Effector memory CD4-positive, alpha-beta T cell (primary cell): ENCODE results near the gene MED8.

Experiments used
- DNase-seq, 3 donors: peaks; one replicate each; pipeline ENCODE4 v3.0.0-alpha.2; 2020
- H3K27ac ChIP-seq: 2 replicates; pipeline ENCODE4 v1.7.0; 2013; ENCODE audit warnings: mild to moderate bottlenecking, low read length, moderate library complexity; ENCODE audit not compliant: insufficient read depth, poor library complexity, severe bottlenecking
- H3K27me3 ChIP-seq: replicated peaks from 2 replicates; pipeline ENCODE4 v1.7.0; 2013; ENCODE audit warnings: mild to moderate bottlenecking, low read length; ENCODE audit not compliant: insufficient read depth, control insufficient read depth, poor library complexity, severe bottlenecking
- H3K36me3 ChIP-seq: 2 replicates; pipeline ENCODE4 v1.7.0; 2013; ENCODE audit warnings: mild to moderate bottlenecking, low read length, moderate library complexity; ENCODE audit not compliant: control insufficient read depth, insufficient read depth
- H3K4me1 ChIP-seq: 2 replicates; pipeline ENCODE4 v1.7.0; 2013; ENCODE audit warnings: low read length, mild to moderate bottlenecking; ENCODE audit not compliant: control insufficient read depth, insufficient read depth, poor library complexity, severe bottlenecking
- H3K4me3 ChIP-seq: 2 replicates; pipeline ENCODE4 v1.7.0; 2013; ENCODE audit warnings: low read length, low read depth, mild to moderate bottlenecking; ENCODE audit not compliant: insufficient read depth, poor library complexity, severe bottlenecking
- H3K9me3 ChIP-seq: 2 replicates; pipeline ENCODE4 v1.7.0; 2013; ENCODE audit warnings: mild to moderate bottlenecking, low read length, moderate library complexity; ENCODE audit not compliant: control insufficient read depth

MED8 gene

DNA sequence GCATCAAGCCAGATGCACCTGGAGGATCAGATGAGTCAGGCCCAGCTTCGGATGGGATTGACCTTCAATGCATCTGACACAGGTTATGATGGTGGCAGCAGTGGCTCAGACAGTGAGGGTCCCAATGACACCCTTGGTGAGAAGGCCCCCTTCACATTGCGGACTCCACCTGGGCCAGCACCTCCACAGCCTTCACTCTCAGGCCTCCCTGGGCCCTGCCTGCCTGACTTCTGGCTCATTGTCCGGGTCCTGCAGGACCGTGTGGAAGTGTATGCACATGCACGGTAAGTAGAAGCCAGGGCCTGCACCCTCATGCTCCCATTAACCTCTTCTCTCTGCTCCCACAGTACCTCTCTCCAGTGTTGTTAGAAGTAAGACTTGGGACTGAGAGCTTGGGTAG, 43.3 kb upstream of the MED8 start:
- no peak for DNase-seq
- Histone ChIP-seq H3K27ac (no peak overlapping the region), H3K36me3 (peaks cover 67% of the 10 kb centered on the region), H3K9me3 (no peaks in the 10 kb centered on the region), H3K4me1 (no peaks in the 10 kb centered on the region), H3K4me3 (no peak overlapping the region), H3K27me3 (no peaks in the 10 kb centered on the region)

DNA sequence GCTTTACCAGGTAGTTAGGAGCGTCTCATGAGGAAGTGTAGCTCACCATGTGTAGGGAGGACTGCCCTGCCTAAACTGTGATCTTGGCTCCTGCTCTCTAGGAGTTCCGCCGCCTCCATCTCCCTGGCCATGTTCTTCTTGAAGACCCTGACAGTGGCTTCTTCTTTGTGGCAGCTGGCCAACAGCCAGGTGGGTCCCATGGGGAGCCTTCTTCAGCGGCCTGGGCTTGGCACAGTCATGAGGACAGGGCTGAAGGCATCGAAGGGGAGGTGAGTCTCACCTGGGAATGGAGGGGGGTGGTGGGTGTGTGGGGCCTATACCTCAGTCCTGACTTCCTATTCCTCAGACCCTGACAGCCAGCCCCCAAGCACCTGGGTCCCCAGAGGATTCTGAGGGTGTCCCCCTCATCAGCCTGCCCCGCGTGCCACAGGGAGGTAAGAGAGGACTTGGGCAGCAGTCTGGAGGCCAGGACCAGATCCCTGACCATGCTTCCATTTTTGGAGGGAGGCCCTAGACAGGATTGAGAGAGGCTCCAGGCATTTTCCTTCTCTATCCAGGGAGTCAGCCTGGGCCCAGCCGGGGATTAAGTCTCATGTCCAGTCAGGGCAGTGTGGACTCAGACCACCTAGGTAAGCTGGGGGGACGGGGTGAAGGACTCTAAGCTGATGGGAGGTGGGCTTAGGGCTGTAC, 42.7 kb upstream of the MED8 start:
- no peak overlapping the region for H3K4me3 ChIP-seq
- H3K9me3 ChIP-seq = no peaks in the 10 kb centered on the region
- H3K4me1 ChIP-seq = no peaks in the 10 kb centered on the region
- H3K27me3 ChIP-seq = no peaks in the 10 kb centered on the region
- no peak overlapping the region for H3K27ac ChIP-seq
- DNase-seq = no peak
- H3K36me3 ChIP-seq = peaks cover 68% of the 10 kb centered on the region

DNA sequence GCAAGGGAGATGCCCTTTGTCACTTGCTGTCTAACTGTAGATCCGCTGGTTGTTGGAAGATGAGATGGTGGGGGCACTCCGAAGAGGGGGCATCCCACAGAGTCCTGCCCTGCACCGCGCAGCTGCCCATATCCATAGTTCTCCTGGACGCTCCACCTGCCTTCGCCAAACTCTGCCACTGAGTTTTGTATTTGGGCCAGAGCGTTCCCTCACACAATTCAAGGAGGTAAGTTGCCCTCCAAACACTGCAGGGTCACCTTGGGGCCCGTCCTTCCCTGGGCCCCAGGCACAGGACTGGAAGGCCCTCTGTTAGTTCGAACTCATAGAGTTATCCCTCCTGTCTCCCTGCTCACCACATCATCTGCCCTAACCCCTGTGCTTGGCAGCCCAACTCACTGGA, 42.1 kb upstream of the MED8 start:
- no peak for DNase-seq
- H3K27me3 ChIP-seq = no peaks in the 10 kb centered on the region
- H3K36me3 ChIP-seq = peaks cover 75% of the 10 kb centered on the region
- no peak overlapping the region for H3K27ac ChIP-seq
- no peaks in the 10 kb centered on the region for H3K4me1 ChIP-seq
- H3K9me3 ChIP-seq = no peaks in the 10 kb centered on the region
- H3K4me3 ChIP-seq = no peak overlapping the region

DNA sequence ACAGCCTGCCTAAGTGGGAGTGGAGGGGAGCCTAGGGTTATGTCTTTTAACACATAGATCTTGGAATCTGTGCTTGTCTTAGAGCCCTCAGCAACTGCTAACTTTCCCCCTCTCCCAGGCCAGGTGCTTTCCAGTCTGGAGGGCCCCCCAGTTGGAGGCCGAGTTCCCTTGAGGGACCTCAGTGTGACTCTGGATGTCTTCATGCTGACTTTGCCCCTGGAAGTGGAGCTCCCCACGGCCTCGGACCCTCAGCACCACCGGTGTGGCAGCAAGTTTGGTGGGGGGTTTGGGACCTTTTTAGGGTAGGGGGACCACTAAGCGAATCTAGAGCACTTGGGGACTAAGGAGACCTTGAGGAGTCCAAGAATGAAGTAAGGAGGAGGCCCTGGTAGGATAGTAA, 41.2 kb upstream of the MED8 start:
- H3K9me3 ChIP-seq = no peaks in the 10 kb centered on the region

DNA sequence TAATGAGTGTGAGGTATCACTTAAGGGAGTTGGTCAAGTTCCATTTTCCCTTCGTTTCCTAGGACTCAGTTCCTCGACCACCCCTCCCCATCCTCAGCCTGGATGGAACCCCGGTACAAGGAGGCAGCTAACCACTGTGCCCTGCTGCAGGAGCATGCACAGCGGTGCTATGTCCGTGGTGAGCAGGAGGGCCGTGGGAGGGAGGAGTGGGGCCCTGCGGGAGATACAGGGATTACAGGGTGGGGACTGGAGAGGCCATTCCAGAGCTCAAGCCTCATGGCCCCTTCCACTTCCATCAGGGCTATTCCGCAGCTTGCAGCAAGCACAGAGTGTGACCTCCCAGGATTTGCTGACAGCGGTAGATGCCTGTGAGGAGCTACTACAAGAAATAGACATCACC, 38.3 kb upstream of the MED8 start:
- Histone ChIP-seq H3K36me3 (peaks cover 90% of the 10 kb centered on the region), H3K4me3 (no peak overlapping the region), H3K4me1 (no peaks in the 10 kb centered on the region), H3K27ac (no peak overlapping the region), H3K27me3 (no peaks in the 10 kb centered on the region), H3K9me3 (no peaks in the 10 kb centered on the region)
- DNase-seq = no peak

More for the DNA sequence above, 41.2 kb upstream of the MED8 start:
- DNase-seq = no peak
- Histone ChIP-seq H3K36me3 (peaks cover 83% of the 10 kb centered on the region), H3K4me3 (no peak overlapping the region), H3K4me1 (no peaks in the 10 kb centered on the region), H3K27ac (no peak overlapping the region), H3K27me3 (no peaks in the 10 kb centered on the region)

DNA sequence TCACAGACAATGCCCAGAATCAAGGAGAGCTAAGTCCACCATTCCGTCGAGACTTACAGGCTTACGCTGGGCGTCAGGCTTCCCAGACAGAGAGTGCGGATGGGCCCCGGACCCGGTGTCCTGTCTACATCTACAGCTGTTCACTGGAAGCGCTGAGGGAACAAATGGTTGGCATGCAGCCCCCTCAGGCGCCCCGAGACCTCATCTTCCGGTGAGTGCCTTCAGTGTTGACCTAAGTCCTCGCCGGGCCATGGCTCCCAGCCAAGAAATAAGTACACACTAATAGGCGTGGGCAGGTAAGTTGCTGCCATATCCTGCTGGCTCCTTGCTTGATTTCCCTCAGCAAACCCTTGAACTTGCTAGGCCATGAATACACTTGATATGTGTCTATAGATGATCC, 37.9 kb upstream of the MED8 start:
- no peak for DNase-seq
- Histone ChIP-seq H3K27me3 (no peaks in the 10 kb centered on the region), H3K4me1 (no peaks in the 10 kb centered on the region), H3K4me3 (no peak overlapping the region), H3K27ac (no peak overlapping the region), H3K36me3 (peaks cover 87% of the 10 kb centered on the region), H3K9me3 (no peaks in the 10 kb centered on the region)

DNA sequence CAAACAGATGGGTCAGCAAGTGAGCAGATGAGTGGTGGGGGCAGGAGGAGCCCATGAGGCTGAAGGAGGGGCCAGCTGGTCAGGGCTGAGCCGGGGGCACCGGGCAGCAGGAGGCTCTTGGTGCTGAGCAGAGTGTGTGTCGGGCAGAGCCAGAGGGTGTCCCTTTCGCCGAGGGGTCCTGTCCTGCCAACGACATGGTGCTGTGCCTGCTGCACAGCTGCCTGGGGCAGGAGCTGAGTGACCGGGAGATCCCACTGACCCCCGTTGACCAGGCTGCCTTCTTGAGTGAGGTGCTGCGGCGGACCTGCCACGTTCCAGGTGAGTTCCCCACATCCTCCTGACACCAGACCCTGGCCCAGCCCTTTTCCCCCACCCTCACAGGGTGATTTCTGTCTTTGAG, 36.6 kb upstream of the MED8 start:
- DNase-seq = no peak
- no peaks in the 10 kb centered on the region for H3K4me1 ChIP-seq
- H3K27me3 ChIP-seq = no peaks in the 10 kb centered on the region
- peaks cover 85% of the 10 kb centered on the region for H3K36me3 ChIP-seq
- no peak overlapping the region for H3K4me3 ChIP-seq
- H3K9me3 ChIP-seq = no peaks in the 10 kb centered on the region
- H3K27ac ChIP-seq = no peak overlapping the region

DNA sequence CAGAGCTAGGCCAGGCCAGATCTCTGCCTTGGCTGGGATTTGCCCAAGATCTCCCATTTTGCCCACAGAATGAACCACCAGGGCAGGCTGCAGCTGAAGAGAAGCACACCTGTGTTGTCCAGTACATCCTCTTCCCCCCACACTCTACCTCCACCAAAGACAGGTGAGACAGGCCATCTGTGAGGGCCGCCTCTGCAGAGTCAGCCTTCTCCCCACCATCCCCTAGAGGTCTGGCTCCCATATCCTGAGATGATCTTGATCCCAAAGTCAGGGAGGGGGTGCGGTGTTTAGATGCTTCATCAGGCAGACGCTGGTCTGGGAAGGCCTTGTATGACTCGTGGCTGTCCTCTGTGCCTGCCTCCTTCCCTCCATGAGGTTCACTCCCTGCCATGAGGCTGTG, 35.4 kb upstream of the MED8 start:
- H3K4me1 ChIP-seq = no peaks in the 10 kb centered on the region
- no peak for DNase-seq
- H3K27ac ChIP-seq = no peak overlapping the region
- H3K36me3 ChIP-seq = peaks cover 85% of the 10 kb centered on the region
- H3K27me3 ChIP-seq = no peaks in the 10 kb centered on the region
- no peak overlapping the region for H3K4me3 ChIP-seq
- H3K9me3 ChIP-seq = no peaks in the 10 kb centered on the region

DNA sequence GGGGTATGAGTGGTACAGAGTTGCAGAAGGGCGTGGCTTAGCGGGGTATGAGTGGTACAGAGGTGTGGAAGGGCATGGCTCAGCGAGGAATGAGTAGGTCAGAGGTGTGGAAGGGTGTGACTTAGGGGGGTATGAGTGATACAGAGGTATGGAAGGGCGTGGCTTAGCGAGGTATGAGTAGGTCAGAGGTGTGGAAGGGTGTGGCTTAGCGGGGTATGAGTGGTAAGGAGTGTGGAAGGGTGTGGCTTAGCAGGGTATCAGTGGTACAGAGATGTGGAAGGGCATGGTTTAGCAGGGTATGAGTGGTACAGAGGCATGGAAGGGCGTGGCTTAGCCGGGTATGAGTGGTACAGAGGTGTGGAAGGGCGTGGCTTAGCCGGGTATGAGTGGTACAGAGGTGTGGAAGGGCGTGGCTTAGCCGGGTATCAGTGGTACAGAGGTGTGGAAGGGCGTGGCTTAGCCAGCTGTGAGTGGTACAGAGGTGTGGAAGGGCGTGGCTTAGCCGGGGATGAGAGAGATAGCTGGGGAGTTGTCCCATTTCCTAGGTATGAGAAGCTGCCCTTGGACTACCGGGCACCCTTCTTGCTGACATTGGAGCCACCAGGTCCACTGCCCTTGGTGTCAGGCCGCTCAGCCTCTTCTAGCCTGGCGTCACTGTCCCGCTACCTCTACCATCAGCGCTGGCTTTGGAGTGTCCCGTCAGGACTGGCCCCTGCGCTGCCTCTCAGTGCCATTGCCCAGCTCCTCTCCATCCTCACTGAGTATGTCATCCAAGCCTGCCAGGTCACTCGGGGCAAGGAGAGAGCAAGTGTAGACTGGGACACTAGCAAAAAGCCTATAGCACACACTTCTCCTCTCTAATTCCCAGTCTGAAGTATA, 34.3 kb upstream of the MED8 start:
- no peaks in the 10 kb centered on the region for H3K27me3 ChIP-seq
- DNase-seq = no peak
- no peak overlapping the region for H3K27ac ChIP-seq
- H3K4me1 ChIP-seq = no peaks in the 10 kb centered on the region
- peaks cover 86% of the 10 kb centered on the region for H3K36me3 ChIP-seq
- no peaks in the 10 kb centered on the region for H3K9me3 ChIP-seq
- H3K4me3 ChIP-seq = no peak overlapping the region

DNA sequence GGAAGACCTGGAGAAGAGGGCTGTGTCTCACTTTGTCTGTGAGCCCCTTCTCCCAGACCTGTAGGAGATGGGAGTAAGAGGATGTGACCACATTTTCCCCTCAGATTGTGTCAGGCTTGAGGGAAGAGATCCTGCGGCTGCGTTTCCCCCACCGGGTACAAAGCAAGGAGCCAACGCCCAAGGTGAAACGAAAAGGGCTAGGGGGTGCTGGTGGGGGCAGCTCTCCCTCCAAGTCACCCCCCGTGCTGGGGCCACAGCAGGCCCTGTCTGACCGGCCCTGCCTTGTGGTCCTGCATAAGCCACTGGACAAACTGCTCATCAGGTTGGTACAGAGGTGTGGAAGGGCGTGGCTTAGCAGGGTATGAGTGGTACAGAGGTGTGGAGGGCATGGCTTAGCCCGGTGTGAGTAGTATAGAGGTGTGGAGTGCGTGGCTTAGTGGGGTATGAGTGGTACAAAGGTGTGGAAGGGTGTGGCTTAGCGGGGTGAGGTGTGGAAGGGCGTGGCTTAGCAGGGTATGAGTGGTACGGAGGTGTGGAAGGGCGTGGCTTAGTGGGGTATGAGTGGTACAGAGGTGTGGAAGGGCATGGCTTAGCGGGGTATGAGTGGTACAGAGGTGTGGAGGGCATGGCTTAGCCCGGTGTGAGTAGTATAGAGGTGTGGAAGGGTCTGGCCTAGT, 33.5 kb upstream of the MED8 start:
- Histone ChIP-seq H3K27ac (no peak overlapping the region), H3K27me3 (no peaks in the 10 kb centered on the region), H3K4me1 (no peaks in the 10 kb centered on the region), H3K4me3 (no peak overlapping the region), H3K36me3 (peaks cover 84% of the 10 kb centered on the region), H3K9me3 (no peaks in the 10 kb centered on the region)
- DNase-seq = no peak
